Measurements from ENCODE around the gene CHMP4A. TPM values are rescaled to one million over a fixed set of nuclear protein-coding genes. Genes with fewer than 3 reads are reported as not detected.

CHMP4A gene
- total and polyA plus RNA-seq, 2 of the 13 experiments (the other 11 are each of a cell fraction or from before 2014, with no cell fraction given), result 83.6 to 113 TPM

DNA sequence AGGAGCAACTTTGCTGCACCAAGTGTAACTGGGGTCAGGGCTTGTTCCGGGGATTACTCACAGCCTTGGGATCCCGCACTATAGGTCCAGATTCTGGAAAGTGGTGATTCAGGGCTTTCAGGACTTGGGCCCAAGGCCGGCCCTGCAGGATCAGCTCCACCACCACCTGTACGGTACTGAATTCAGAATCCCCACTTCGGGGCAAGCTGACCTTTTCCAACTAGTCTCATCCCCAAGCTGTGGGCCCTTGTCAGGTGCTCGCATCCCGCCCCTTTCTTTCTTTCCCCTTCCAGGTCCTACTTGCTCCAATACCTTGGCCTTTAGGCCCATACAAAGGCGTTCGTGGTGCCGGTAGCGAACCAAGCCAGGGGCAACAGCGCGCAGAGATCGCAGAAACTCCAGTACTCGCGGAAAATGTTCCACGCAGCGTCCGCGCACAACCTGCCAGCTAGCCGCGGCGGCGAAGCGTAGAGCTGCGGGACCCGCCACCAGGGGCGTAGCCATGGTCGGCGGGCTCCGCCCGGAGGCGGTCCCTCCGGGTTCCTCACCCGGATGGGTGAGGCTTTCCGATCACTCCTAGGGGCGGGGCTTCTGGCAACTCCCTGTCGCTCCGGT lies 28.6 kb upstream of the CHMP4A start (continued):
- TF ChIP-seq, protein P1, sequence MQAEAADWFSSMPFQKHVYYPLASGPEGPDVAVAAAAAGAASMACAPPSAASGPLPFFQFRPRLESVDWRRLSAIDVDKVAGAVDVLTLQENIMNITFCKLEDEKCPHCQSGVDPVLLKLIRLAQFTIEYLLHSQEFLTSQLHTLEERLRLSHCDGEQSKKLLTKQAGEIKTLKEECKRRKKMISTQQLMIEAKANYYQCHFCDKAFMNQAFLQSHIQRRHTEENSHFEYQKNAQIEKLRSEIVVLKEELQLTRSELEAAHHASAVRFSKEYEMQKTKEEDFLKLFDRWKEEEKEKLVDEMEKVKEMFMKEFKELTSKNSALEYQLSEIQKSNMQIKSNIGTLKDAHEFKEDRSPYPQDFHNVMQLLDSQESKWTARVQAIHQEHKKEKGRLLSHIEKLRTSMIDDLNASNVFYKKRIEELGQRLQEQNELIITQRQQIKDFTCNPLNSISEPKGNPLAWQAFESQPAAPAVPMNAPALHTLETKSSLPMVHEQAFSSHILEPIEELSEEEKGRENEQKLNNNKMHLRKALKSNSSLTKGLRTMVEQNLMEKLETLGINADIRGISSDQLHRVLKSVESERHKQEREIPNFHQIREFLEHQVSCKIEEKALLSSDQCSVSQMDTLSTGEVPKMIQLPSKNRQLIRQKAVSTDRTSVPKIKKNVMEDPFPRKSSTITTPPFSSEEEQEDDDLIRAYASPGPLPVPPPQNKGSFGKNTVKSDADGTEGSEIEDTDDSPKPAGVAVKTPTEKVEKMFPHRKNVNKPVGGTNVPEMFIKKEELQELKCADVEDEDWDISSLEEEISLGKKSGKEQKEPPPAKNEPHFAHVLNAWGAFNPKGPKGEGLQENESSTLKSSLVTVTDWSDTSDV (CRISPR knock-in tag; IDR thresholded peaks at IDR 0.05), result peak; percentile 73; the same call in 1 of the 2 replicates
- TF ChIP-seq PRDM4 (CRISPR knock-in tag; IDR thresholded peaks at IDR 0.05; ENCODE audit: borderline replicate concordance) (no peak), RBM22 (optimal IDR thresholded peaks at IDR 0.05; ENCODE audit: low read length) (peak; percentile 62), KDM6A (CRISPR knock-in tag; IDR thresholded peaks at IDR 0.05; ENCODE audit: low read depth) (no peak; the same call in 1 of the 2 replicates), ZNF280B (CRISPR knock-in tag; IDR thresholded peaks at IDR 0.05; ENCODE audit: borderline replicate concordance) (no peak), ZNF335 (CRISPR knock-in tag; IDR thresholded peaks at IDR 0.05) (no peak), SRF (IDR thresholded peaks at IDR 0.05; ENCODE audit: low read depth, low read length) (0 out of 2 replicates have a peak, but pooled peaks have one; percentile 0), KLF16 (CRISPR knock-in tag; IDR thresholded peaks at IDR 0.05) (peak in 1 of 2 experiments; percentile 56; a peak in 2 of 4 replicates), MIER2 (CRISPR knock-in tag; IDR thresholded peaks at IDR 0.05) (no peak), NR2F1 (CRISPR knock-in tag; IDR thresholded peaks at IDR 0.05) (no peak), ZBTB1 (CRISPR knock-in tag; IDR thresholded peaks at IDR 0.05; ENCODE audit: borderline replicate concordance) (peak; percentile 65; the same call in 1 of the 2 replicates), FOXO1 (CRISPR knock-in tag; IDR thresholded peaks at IDR 0.05) (peak; percentile 45; the same call in 1 of the 2 replicates), GZF1 (CRISPR knock-in tag; IDR thresholded peaks at IDR 0.05) (no peak), RBM39 (IDR thresholded peaks at IDR 0.05; ENCODE audit: low read depth, low read length, poor library complexity, severe bottlenecking) (peak; percentile 90), AHR (CRISPR knock-in tag; IDR thresholded peaks at IDR 0.05) (peak; percentile 33), HNRNPK (IDR thresholded peaks at IDR 0.05; ENCODE audit: low read depth, low read length, poor library complexity, severe bottlenecking) (peak; percentile 18)
- TF ChIP-seq, protein P2, sequence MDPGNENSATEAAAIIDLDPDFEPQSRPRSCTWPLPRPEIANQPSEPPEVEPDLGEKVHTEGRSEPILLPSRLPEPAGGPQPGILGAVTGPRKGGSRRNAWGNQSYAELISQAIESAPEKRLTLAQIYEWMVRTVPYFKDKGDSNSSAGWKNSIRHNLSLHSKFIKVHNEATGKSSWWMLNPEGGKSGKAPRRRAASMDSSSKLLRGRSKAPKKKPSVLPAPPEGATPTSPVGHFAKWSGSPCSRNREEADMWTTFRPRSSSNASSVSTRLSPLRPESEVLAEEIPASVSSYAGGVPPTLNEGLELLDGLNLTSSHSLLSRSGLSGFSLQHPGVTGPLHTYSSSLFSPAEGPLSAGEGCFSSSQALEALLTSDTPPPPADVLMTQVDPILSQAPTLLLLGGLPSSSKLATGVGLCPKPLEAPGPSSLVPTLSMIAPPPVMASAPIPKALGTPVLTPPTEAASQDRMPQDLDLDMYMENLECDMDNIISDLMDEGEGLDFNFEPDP (CRISPR knock-in tag; conservative IDR thresholded peaks at IDR 0.05), result peak; percentile 98

All from HepG2 (cell line).